Stimulated activated CD8-positive, alpha-beta memory T cell treated with anti-CD3 and anti-CD28 coated beads, Interleukin-15, amount 100 ng/mL, for 48 hours (primary cell): ENCODE measurements around the gene TCP11L1.

ENCODE experiments used
- DNase-seq, 2 donors: peaks; one replicate each; pipeline ENCODE4 v3.0.0-alpha.2; 2020; ENCODE audit warnings: low read depth in 2 of 2

Gene TCP11L1, protein sequence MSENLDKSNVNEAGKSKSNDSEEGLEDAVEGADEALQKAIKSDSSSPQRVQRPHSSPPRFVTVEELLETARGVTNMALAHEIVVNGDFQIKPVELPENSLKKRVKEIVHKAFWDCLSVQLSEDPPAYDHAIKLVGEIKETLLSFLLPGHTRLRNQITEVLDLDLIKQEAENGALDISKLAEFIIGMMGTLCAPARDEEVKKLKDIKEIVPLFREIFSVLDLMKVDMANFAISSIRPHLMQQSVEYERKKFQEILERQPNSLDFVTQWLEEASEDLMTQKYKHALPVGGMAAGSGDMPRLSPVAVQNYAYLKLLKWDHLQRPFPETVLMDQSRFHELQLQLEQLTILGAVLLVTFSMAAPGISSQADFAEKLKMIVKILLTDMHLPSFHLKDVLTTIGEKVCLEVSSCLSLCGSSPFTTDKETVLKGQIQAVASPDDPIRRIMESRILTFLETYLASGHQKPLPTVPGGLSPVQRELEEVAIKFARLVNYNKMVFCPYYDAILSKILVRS

GRCh38 chr11:33039274-33040032, at the start of gene TCP11L1:
TCP11L1 (plus strand) TSS chr11:33039572; CDS start chr11:33043774, 4,202 bp downstream.
- peak; percentile 32 to 73 for DNase-seq

DNA sequence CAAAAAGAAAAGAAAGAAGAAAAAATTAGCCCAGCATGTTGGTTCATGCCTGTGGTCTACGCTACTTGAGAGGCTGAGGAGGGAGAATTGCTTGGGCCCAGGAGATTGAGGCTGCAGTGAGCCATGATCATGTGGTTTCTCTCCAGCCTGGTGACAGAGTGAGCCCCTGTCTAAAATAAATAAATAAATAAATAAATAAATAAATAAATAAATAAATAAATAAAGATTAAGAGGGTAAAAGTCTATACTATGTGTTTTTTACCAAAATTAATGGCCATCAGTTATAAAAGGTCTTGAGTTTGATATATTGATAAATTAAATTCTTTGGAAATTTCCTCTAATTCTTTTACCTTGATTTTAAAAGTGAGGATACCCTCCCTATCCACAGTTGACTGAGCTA, 48.9 kb upstream of the TCP11L1 start:
- DNase-seq, result no peak

DNA sequence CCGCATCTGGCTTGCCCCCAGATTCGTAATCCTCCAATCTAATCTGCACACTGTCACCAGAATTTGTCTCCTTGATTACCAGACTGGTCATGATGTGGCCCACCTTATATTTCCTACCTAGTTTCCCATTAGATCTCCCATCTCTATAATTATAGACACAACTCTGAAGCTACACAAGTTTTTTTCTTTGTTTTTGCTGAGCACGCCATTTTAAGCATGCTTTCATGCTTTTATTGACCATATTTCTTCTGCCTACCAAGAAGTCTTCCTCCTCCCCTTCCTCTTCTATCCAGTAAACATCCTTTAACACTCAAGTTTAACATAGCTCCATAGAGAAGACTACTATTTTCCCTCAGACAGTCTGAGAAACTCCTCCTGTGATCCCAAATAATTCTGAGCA, 47.9 kb upstream of the TCP11L1 start:
- DNase-seq, result no peak

DNA sequence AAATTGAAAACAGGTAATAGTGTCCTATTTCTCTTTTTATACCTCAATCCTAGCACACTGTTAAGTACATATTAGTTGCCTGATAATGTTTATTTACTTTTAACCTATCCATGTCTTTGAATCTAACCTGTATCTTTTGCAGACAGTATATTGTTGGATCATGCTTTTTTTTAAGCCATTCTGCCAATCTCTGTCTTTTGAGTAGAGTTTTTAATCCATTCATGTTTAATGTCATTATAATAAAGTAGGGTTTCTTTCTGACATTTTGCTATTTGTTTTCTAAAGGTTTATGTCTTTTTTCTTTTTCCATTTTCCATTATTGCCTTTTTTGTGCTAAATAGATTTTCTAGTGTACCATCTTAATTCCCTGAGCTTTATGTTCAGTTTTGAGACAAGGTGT, 47.5 kb upstream of the TCP11L1 start:
- no peak for DNase-seq

DNA sequence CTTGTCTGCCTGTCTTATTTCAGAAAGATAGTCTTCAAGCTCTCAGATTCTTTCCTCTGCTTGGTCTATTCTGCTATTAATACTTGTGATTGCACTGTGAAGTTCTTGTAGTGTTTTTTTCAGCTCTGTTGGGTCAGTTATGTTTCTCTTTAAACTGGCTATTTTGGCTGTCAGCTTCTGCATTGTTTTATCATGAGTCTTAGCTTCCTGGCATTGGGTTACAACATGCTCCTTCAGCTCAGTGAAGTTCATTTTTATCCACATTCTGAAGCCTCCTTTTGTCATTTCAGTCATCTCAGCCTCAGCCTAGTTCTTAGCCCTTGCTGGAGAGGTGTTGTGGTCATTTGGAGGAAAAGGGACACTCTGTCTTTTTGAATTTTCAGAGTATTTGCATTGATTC, 39.2 kb upstream of the TCP11L1 start:
- no peak for DNase-seq

DNA sequence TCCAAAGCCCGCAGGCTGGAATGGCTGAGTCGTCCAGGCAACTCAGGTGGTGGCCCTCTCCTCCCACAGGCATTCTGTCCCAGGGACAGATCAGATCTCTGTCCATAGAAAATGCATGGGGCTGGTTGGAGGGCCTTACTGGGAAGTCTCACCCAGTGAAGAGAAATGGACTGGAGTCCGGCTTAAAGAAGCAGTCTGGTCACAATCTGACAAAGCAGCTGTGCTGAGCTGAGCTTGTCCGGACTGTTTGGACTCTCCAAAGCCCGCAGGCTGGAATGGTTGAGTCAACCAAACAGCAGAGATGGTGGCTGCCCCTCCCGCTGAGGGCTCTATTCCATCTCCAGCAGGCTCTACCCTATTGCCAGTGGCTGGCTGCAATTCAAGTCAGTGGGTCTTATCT, 38.1 kb upstream of the TCP11L1 start:
- no peak for DNase-seq

DNA sequence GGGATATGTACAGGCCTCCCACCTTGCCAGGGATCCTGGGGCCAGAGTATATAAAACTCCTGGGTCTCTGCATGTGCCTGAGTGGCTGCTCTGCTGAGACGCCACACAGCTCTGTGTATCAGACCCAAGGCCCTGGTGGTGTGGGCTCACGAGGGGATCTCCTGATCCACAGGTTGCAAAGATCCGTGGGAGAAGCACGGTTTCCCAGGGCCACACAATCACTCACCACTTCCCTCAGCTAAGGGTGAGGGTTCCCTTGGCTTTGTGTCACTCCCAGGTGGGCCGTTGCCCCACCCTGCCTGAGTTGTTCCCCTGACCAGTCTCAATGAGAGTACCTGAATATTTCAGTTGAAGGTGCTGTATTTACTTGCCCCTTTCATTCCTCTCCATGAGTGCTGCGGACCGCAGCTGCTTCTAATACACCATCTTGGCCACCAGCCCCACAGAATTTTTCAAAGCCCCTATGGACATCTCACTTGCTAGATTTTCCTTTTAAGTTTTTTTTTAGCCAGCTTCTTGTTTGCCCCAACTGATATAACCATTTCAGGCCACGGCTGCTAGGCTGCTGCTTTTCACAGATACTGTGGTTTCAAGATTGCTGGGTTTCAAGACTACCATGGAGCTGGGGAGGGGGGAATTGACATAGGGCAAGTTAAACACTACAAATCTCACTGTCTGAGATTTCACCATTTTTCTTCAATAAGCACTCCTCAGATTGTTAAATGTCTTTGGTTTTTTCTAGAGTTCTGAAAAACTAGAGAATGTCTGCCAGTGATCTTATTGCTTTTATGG, 37.4 kb upstream of the TCP11L1 start:
- DNase-seq, result no peak

DNA sequence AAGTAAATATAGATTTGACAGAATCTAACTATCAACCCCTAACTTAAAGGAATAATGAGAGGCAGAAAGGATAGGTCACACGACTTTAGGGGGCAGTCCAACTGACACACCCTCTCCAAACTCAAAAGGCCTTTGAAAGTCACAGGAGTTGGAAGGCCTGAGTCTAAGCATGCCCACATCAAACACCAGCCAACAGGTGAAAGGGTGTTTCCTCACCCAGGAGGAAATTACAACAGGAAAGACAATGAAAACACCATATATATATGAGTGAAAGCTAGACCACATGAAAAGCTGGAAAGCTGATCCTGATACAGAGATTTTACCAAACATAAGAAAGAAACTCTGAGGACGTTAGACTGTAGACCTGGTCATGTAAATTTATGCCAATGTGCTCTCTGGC, 34.2 kb upstream of the TCP11L1 start:
- no peak for DNase-seq

DNA sequence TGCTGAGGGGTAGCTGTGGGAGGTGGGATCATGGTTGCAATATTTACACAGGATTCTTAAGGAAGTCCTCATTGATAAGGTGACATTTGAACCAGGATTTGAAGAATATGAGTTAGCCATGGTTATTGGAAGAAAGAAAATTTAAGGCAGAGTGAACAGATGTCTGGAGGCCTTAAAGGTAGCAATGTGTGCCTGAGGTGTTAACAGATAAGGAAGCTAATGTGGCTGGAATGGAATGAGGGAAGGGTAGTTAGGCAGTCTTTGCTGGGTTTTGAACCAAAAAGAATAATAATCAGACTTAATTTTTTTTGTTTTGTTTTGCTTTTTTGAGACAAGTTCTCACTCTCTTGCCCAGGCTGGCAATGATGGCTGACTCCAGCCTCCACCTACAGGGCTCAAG, 33.4 kb upstream of the TCP11L1 start:
- DNase-seq, result no peak

DNA sequence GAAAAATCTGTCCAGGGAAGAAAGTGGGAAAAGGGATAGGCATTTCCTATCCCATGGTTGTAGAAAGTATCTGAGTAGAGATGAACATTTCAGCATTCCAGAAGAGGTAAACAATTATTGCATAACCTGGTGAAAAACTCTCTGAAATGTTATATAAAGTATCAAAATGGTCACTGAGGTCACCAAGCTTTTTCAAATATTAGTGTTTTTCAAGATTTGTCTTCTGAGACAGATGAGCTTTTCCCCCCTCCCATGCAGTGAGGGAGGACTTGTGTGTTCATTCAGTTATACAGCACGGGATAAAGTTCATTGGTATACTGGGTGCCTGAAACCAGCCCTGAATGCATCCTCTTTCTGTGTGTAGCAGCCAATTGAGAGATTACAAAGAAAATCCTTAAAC, 25.6 kb upstream of the TCP11L1 start:
- no peak for DNase-seq

DNA sequence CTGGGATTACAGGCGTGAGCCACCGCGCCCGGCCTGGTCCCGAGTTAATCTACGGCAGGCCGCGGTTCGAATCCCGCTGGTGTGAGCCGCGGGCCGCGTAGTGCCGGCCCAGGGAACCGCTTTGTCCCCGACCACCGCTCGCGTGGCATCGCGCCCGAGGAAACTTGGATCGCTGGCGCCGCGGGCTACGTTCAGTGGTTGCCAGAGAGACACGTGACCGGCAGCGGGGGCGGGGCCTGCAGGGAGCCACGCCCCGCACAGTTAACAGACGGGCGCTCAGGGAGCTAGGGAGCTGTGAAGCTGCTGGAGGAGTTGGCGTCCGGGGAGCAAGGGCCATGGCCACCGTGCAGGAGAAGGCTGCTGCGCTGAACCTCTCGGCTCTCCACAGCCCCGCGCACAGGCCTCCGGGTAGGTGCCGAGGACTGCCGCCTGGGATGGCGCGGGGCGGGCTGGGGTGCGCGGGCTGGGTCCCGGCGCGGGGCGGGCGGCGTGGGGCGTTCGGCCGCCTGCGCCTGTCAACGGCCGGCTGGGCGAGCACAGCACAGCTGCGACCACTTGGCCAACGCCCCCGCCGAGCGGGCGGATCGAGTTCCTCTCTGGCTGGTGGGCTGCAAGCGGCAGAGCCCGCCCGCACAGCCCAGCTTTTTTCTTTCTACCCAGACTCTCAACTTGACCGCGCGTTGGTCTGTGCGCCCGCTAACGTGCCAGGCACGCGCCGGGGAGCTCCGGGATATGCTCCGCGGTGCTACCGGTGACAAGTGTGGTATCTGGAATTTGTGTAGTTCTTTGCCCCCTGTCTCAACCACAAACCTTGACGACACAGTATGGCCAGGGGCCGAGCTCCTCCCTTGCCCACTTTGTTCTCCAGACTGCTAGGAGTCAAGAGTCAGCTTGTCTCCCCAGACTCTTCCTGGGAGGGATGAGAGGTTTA, 23.5 kb upstream of the TCP11L1 start, which contains the start of gene DEPDC7:
Gene DEPDC7 (plus strand): TSS at position 258 of the 931 bp plus-strand sequence. CDS start 78 bp downstream, at position 336.
- peak; percentile 63 to 68 for DNase-seq

DNA sequence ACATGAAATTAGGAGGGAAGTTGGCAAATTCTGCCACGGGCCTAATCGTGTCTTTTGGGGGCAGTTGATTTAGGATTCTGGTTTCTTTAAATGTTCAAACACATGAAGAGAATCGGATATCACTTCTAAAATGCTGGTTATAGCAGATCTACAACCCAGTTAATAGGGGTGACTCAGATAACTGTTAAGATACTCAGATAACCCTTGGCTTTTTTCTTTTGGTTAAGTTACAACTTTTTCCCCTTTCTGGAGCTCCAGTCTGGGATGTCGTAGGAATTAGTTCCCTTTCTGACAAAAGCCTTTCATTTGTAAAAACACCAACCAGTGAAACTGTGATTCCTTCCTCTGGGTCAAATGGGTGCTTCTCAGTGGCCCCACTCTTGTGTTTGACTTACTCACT, 22.7 kb upstream of the TCP11L1 start:
- DNase-seq, result no peak

- no peak for DNase-seq
These were observed 21.9 kb upstream of the TCP11L1 start for GRCh38 chr11:33017478-33017877.

DNA sequence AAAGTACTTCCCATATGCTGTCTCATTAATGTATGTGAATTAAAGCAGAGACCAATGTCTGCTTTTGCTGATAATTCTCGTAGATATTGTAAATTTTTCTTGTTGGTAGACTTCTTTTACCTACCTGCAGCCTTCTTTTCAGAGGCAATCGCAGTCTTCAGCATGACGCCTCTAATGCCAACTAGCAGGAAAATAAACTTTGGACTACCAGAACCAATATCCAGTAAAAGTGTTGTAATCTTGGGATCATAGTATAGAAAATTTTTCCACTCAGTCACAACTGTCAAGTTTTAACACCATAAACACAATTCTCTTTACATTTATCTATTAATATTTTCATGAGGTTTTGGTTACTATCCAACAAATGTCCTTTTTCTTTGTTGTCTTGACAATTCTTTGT, 21.4 kb upstream of the TCP11L1 start:
- DNase-seq, result no peak

DNA sequence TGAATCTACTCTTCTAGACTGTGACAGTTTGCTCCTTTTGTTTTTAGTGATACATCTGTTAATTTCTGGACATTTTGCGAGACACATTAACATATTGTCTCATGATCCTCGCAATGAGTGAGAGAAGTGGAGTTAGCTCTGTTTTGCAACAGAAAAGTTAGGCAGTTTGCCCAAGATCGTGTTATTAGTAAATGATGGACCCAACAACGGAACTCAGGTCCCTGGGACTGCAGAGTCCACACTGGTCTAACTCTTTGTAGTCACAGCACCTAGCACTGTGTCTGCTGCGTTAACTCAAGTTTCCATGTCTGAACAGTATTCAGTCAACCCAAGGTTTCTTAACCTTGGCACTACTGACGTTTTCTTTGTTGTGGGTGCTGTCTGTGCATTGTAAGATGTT, 20.5 kb upstream of the TCP11L1 start:
- no peak for DNase-seq

DNA sequence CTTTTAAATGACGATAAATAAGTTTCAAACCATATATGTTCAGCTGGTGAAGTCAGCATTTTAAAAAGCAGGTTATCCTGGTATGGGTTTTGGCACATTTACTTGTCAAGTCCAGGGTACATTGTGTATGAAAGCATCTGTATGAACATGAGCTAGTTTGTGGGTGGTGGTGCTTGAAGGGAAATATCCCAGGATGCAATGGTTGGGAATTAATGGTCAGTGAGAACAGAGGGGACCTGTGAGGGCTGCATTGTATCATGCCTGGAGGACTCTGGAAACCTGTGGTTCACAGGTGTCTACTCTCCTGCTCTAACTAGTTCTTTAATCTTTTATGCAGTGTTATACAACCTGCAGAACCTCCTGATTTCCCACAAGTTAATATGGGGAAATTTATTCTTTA, 17.9 kb upstream of the TCP11L1 start:
- DNase-seq, result no peak

- DNase-seq, result no peak
These were observed 17.4 kb upstream of the TCP11L1 start for GRCh38 chr11:33021937-33022336.

- DNase-seq, result no peak
These were observed 14.0 kb upstream of the TCP11L1 start for GRCh38 chr11:33025339-33025722.

- no peak for DNase-seq
These were observed 12.1 kb upstream of the TCP11L1 start for GRCh38 chr11:33027233-33027632.

GRCh38 chr11:33027846-33028536, 11.4 kb upstream of the TCP11L1 start:
- DNase-seq, result no peak
